Activated CD8-positive, alpha-beta memory T cell treated with anti-CD3 and anti-CD28 coated beads for 1 hour (primary cell): ENCODE results near the gene GTF2H2C_2.
"Not testable (repeated sequence)": the region's sequence is repeated elsewhere in the genome, so short reads cannot be mapped to it uniquely, and the experiment has no call there.

Source experiments
- DNase-seq, 2 donors: peaks; one replicate each; pipeline ENCODE4 v3.0.0-alpha.2; 2020; ENCODE audit warnings: low read depth in 1 of 2; ENCODE audit errors: extremely low read depth in 1 of 2

The GTF2H2C_2 gene

DNA sequence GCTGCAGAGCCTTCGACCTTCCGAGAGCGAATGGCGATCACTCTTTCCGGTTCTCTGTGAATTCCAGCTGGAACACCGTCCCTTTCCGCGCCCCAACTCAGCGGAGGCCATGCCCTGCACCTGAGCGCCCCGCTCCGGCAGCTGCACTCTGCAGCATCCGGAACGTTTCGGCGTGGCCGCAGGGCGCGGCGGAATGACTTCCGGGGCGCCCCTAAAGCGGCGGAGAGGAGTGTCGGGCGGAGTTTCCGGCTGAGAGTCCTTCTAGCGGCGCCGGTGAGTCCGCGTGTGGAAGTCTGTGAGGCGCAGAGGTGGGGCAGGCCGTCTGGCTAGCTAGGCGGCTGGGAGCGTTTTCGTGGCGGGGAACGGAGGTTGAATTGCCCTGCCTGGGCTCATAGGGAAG, at the start of gene GTF2H2C_2:
Gene GTF2H2C_2, plus strand, starts transcription at position 252 of the 400 bp plus-strand sequence.
- not testable (repeated sequence) for DNase-seq

DNA sequence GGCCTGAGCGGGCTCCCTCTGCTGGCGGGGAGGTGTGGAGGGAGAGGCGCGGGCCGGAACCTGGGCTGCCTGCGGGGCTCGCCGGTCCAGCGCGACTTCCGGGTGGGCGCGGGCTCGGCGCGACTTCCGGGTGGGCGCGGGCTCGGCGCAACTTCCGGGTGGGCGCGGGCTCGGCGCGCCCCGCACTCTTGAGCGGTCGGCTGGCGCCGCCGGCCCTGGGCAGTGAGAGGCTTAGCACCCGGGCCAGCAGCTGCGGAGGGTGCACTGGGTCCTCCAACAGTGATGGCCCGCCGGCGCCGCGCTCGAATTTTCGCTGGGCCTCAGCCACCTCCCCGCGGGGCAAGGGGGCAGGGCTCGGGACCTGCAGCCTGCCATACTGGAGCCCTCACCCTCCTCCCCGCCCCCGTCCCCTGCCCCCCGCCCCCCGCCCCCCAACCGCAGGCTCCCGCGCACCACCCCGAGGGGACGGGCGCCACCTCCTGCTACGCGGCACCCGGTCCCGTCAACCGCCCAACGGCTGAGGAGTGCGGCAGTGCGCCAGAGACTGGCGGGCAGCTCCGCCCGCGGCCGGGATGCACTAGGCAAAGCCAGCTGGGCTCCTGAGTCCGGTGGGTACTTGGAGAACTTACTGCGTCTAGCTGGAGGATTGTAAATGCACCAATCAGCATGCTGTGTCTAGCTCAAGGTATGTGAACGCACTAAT, 14.0 kb upstream of the GTF2H2C_2 start:
- not testable (repeated sequence) for DNase-seq

- not testable (repeated sequence) for DNase-seq
Measured at GRCh38 chr5:70421322-70421721, 6.2 kb downstream of the GTF2H2C_2 start.

GRCh38 chr5:70423215-70423614, 8.0 kb downstream of the GTF2H2C_2 start:
- DNase-seq = not testable (repeated sequence)

- not testable (repeated sequence) for DNase-seq
Measured at GRCh38 chr5:70438518-70438917, 23.4 kb downstream of the GTF2H2C_2 start.

DNA sequence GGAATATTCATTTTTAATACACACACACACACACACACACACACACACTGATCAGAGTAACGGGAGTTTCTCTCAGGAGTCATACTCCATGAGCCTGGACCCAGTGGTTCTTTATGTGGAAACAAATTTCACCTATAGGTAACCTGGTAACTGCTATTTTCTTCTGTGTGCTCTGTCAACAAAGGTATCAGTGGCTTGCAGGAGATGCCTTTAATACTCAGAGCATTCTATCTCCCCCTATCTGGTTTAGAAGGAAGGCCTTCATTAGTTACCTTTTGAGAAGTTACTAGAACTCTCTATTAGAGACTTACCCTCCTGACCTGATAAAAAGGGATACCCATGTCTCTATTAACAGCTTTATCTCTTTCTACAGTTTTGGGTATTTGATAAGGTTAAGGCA, 34.4 kb downstream of the GTF2H2C_2 start:
- not testable (repeated sequence) for DNase-seq

GRCh38 chr5:70451249-70451984, 36.2 kb downstream of the GTF2H2C_2 start:
- not testable (repeated sequence) for DNase-seq

- not testable (repeated sequence) for DNase-seq
Measured at GRCh38 chr5:70457093-70457492, 41.9 kb downstream of the GTF2H2C_2 start.

- DNase-seq = not testable (repeated sequence)
Measured at GRCh38 chr5:70459188-70459587, 44.0 kb downstream of the GTF2H2C_2 start.

DNA sequence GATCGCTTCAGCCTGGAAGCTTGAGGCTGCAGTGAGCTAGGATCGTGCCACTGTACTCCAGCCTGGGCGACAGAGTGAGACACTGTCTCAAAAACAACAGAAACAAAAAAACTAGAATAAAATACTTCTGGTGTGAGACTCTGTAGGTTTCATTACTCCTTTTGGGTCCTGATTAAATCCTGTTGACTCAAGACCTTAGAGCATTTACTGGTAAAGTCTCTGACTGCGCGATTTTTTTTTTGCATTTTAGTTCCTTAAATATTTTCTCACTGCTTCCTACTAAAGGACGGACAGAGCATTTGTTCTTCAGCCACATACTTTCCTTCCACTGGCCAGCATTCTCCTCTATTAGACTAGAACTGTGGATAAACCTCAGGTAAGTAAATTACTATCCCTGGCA, 46.8 kb downstream of the GTF2H2C_2 start:
- not testable (repeated sequence) for DNase-seq

- not testable (repeated sequence) for DNase-seq
Measured at GRCh38 chr5:70464019-70464637, 49.0 kb downstream of the GTF2H2C_2 start.

- not testable (repeated sequence) for DNase-seq
Measured at GRCh38 chr5:70469926-70470509, 54.9 kb downstream of the GTF2H2C_2 start.
